Measurements from ENCODE around the gene HLA-DOA. TPM values are rescaled to one million over a fixed set of nuclear protein-coding genes. Genes with fewer than 3 reads are reported as not detected.
A peak's percentile ranks its signal among the peaks of the same experiment; 100 is the strongest.

HLA-DOA gene
- total and polyA plus RNA-seq, 10 of the 15 experiments (the other 5 are each of a cell fraction or from before 2014, with no cell fraction given), result 8.8 to 108 (median 58.3) TPM

- TF ChIP-seq NFIC (IDR thresholded peaks at IDR 0.05; ENCODE audit: low read depth, low read length) (peak; percentile 67; the same call in 1 of the 2 replicates), RUNX3 (IDR thresholded peaks at IDR 0.05; ENCODE audit: low read length) (peak; percentile 28), POLR2A (IDR thresholded peaks at IDR 0.05; ENCODE audit: low read depth, low read length) (peak; percentile 83), CEBPB (IDR thresholded peaks at IDR 0.05; ENCODE audit: borderline replicate concordance in 1 of 2, low read depth in 2 of 2, low read length in 2 of 2) (peak in 1 of 2 experiments; percentile 92; a peak in 1 of 4 replicates), RELB (IDR thresholded peaks at IDR 0.05; ENCODE audit: low read depth) (peak; percentile 93), BCL11A (IDR thresholded peaks at IDR 0.05; ENCODE audit: low read depth, low read length) (peak; percentile 66; the same call in 1 of the 2 replicates), POU2F2 (IDR thresholded peaks at IDR 0.05; ENCODE audit: borderline replicate concordance, low read depth, low read length) (peak; percentile 82), HCFC1 (IDR thresholded peaks at IDR 0.05; ENCODE audit: low read length) (0 out of 2 replicates have a peak, but pooled peaks have one; percentile 34), POLR2AphosphoS5 (IDR thresholded peaks at IDR 0.05; ENCODE audit: low read length) (peak; percentile 94), NBN (IDR thresholded peaks at IDR 0.05) (peak; percentile 77), IKZF2 (IDR thresholded peaks at IDR 0.05) (peak; percentile 94 to 95), HDAC6 (IDR thresholded peaks at IDR 0.05; ENCODE audit: unreplicated experiment) (peak; percentile 29), TAF1 (IDR thresholded peaks at IDR 0.05; ENCODE audit: borderline replicate concordance, low read depth, low read length) (peak; percentile 88; the same call in 1 of the 2 replicates), MYB (IDR thresholded peaks at IDR 0.05; ENCODE audit: borderline replicate concordance, low read depth, low read length) (peak; percentile 80; the same call in 1 of the 2 replicates), RFX5 (IDR thresholded peaks at IDR 0.05; ENCODE audit: low read depth, low read length) (peak; percentile 100), ZBED1 (IDR thresholded peaks at IDR 0.05; ENCODE audit: borderline replicate concordance) (peak; percentile 84), TBL1XR1 (IDR thresholded peaks at IDR 0.05; ENCODE audit: low read depth, low read length) (peak; percentile 18; the same call in 1 of the 2 replicates), SUZ12 (IDR thresholded peaks at IDR 0.05; ENCODE audit: unreplicated experiment) (no peak), CTCF (IDR thresholded peaks at IDR 0.05 in 2 of 3, conservative IDR thresholded peaks at IDR 0.05 in 1 of 3; ENCODE audit: control insufficient read depth in 2 of 3, extremely low read depth in 1 of 3, insufficient read depth in 1 of 3, low read depth in 3 of 3, low read length in 3 of 3) (peak in 2 of 3 experiments; percentile 4 to 22; a peak in 1 of 6 replicates), PML (IDR thresholded peaks at IDR 0.05; ENCODE audit: low read length) (peak; percentile 72), TCF3 (IDR thresholded peaks at IDR 0.05; ENCODE audit: borderline replicate concordance, insufficient read depth, low read depth, low read length) (peak; percentile 55; the same call in 1 of the 2 replicates), LARP7 (IDR thresholded peaks at IDR 0.05) (no peak), SMARCA5 (IDR thresholded peaks at IDR 0.05) (peak; percentile 75; the same call in 1 of the 2 replicates), CHD2 (IDR thresholded peaks at IDR 0.05; ENCODE audit: borderline replicate concordance, low read depth, low read length) (peak; percentile 71; the same call in 1 of the 2 replicates), BRCA1 (IDR thresholded peaks at IDR 0.05; ENCODE audit: low read depth, low read length) (no peak), SMAD1 (IDR thresholded peaks at IDR 0.05; ENCODE audit: low read depth, partially characterized antibody) (peak; percentile 92), NR2F1 (conservative IDR thresholded peaks at IDR 0.05) (peak; percentile 58), ZNF24 (IDR thresholded peaks at IDR 0.05) (no peak), NFYB (IDR thresholded peaks at IDR 0.05; ENCODE audit: insufficient read depth, low read depth, low read length) (peak; percentile 92), RELA (IDR thresholded peaks at IDR 0.05; ENCODE audit: borderline replicate concordance, partially characterized antibody) (peak; percentile 95), TARDBP (IDR thresholded peaks at IDR 0.05; ENCODE audit: borderline replicate concordance) (no peak)
Observed at GRCh38 chr6:33029328-33030184, 20.2 kb upstream of the HLA-DOA start (continued).
